NCI-H2081 (cell line): Measurements from ENCODE around the gene UNC5A.

Source experiments
- DNase-seq, 2 experiments: peaks; one replicate each; lab custom pipeline; 2025; lab: John Stamatoyannopoulos, UW

UNC5A gene

DNA sequence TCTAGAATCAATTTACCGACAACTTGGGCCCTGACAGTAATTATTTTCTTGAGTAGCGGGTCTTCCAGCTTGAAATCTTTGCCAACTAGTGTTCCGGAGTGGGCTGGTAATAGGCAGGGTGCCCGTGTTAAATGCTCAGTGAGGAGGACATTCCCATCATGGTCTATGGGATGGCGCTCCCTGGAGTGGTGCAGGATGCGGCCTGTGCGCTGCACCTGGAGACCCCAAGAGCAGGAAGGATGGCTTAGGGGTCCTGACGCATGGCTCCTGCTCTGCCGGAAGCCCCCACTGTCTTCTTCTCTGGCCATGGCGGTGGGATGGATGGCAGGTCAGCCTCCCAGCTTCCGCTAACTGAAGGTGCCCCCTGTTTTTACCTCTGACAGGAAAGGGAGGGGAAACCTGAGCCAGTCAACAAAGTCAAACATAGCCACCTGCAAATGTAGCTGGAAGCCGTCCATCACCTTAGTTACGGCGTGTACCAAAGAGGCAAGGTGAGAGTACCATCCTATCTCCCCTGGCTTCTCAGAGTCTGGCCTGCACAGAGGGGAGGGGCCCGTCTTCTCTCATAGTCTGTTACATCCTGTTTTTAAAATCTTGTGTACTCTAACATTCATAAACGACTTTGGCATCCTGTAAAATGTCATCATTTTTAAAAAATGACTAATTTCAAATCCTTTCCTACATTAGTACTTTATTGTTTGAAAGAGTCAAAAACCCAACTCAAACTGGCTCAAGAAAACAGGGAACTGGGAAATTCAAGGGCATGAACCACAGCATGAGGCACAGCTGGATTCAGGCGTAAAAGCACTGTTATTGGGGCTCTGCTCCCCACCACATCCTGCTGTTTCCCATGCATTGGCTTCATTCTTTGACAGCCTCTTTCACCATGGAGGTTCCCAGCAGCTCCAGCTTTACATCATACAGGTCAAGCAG, 28.5 kb upstream of the UNC5A start:
- DNase-seq = peak in 1 of 2 experiments; percentile 49

DNA sequence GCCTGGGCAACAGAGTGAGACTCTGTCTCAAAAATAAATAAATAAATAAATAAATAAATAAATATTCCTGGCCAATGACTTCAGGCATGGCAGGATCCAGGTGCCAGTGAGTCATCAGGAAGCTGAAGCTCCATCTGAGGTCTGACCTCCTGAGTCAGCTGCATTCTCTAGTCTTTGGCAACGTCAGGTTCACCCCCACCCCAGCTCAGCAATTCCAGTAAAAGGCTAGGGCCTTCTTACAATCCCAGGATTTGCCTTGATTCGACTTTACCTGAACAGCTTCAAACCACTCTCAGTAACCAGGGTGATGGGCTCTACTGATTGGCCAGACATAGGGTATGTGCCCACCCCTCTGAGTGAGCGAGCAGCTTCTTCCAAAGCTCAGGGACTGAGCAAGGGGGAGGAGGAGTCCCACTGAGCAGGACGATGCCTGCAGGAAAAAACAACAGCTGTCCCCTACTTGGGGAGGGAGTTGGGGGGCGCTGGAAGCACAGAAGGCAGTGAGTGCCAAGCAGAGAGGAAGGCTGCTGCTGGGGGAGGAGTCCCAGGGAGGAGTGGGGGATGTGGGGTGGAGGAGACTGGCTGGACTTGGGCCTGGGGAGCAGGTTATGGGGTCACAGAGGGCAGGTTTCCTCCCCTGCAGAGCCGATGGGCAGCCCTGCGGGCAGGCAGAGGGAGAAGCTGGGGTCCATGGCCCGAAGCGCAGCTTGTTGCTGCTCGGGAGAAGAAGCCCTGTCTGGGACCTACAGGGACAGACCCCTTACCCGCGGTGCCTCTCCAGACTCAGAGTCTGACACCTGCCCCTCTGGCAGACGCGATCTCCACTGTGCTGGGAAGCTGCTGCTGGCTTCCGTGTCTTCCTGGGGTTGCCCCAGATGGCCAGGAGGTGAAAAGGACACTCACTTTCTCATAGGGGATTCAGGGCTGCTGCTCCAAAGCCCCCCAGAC, 25.9 kb upstream of the UNC5A start:
- DNase-seq = no peak

DNA sequence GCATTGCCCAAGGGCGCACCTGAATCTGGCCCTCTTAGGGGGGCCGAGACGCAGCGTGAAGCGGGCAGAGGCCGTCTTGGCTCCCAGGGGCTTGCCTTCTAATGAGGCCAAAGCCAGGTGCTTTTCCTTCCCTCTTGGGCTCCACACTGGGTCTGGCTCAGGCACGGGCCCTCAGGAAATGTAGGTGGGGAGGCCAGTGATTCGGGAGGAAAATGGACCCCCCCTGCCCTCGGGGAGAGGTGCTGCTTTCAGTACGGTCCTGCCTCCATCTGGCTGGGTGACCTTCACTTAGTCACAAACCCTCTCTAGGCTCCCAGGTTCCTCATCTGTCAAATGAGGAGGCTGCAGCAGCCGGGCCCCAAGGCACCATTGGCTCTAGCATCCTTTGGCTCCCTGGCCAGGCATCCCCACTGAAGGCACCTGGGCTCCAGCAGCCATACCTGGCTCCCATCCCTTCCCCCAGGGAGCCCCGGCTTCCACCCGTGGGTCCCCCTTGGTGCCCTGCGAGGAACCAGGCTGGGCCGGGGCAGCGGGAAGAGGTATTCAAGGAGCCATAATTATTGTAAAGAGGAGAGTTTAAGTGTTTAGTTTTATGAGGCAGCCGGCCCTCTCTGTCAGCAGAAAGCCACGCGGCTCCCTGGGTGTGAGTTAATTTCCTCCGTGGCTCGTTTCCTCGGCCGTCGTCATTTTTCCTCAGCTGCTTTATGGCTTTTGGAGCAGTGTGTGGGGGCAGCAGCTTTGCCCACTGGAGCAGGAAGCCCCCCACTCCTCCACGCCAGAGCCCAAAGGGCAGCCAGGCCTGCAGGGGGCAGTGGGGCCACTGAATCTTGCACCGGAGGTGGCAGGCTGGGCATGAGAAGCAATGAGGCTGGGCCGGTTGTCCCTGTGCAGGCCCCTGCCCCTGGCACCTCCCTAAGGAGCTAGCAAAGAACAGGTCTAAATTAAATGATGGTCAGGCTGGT, 24.9 kb upstream of the UNC5A start:
- no peak for DNase-seq

DNA sequence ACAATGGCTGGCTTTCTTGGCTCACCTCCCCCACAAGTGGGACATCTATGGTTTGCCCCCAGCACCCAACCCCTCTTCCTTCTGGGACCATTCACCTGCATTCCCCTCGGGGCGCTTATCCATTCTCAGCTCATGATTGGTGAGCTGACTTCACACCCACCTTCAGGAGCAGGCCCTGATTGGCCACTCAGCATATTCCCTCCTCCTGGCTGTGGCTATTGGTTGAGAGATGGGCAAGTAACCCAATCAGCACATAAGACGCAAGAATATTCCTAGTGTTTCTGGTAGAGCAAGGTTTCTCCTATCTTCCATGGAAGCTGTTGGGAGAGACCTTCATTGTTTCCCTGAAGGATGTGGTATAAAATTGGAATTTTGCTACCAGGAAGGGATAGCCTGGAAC, 22.7 kb upstream of the UNC5A start:
- DNase-seq = no peak

DNA sequence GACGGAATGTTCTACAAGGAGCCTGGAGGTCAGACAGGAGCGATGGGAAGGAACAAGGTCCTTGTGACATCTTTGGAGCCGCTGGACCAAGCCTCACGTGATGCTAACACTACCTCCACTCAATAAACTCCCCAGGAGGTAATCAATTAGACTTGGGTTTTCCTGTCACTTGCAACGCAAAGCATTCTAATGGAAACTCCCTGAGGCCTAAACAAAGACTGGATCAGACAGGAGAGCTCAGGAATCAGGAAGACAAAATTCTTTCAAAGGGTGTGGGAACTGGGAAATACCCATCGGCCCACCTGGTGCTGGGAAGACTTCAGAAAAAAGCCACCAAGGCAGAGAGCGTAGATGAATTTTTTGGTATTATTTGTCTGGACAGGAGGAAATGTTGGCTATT, 22.3 kb upstream of the UNC5A start:
- DNase-seq = no peak

DNA sequence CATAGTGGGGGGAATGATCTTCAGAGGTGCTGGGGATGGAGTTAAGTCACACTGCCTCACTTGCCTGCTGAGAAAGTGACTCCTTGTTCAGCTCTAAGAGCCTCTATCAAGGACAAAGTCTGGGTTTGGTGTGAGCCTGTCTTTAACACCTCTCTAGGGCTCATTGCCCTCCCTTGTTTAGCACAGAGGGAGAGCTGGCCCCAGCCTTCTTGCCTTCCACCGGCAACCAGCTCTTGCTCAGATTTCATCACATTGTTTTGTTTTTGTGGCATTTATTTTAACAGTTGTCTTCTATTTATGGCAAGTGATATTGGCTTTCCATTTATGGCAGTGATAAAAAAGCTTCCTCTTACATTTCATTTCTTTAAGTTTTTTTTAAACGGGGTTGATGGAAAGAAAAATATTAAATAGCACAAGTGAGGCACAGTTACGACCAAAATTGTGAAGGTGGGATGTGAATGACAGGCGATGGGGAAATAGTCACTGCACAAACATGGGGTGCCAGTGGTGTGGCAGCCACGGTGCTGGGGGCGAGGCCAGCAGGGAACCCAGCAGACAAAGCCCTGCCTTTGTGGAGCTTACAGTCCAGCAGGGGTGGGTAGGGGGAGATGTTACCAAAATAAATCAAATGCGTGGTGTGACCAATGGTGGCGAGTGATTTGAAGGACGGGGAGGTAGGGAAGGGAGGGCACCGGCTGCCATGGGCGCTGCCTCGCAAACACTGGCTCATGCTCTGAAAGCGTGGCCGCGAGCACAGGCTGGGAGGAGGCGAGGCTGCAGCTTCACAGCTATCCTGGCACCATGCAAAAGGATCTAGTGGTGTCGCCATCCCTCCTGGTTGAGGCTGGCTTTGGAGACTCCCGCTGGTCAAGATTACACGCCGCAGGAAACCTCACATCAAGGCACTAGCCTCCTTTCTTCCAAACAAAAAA, 21.2 kb upstream of the UNC5A start:
- no peak for DNase-seq

DNA sequence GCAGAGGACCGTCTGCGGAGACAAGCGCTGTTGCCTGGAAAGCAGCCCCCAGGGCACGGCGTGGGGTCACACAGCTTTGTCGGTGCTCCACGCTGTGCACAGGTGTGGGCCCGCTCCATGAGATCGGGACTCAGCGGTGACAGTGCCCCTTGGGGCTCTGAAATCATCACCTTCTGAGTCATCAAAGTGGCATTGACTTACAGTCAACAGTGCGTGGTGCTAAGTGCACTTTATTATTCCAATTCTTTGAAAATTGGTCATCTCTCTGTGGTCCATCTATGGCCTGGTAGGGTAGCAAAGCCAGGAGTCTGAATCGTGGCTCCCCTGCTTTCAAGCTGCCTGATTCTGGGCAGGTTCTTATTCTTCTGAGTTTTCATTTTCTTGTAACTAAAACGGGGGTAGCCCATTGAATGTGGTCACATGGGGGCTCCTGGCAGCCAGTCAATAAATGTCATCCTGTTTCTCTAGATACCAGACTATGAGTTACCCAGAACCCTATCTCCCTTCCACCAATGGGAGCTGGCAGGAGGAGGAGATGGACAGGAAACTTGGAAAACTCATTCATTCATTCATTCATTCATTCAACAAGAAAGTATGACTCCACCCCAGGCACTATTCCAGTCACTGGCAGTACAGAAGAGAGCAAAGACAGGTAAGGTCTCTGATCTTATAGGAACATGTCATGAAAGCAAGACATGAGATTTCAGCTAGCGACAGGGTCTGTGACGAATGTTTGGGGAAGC, 20.3 kb upstream of the UNC5A start:
- DNase-seq = no peak

DNA sequence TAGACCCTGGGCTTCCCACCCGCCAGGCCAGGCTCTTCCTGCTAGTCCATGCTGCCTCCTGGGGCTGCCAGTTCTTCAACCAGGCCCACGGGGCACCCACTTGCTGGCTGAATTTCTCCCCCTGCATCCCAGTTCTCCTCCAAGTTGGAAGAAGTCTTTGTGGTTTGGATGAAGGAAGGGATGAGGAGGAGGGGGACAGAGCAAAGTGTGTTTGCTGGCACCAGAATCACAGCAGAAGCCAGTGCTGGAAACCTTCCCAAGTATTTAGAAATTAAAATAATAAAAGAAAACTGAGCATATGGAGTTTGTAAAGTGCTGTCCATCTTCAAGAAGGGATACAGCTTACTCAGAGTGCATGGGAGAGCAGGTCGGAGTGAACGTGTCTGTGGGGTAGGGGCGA, 19.4 kb upstream of the UNC5A start:
- no peak for DNase-seq

DNA sequence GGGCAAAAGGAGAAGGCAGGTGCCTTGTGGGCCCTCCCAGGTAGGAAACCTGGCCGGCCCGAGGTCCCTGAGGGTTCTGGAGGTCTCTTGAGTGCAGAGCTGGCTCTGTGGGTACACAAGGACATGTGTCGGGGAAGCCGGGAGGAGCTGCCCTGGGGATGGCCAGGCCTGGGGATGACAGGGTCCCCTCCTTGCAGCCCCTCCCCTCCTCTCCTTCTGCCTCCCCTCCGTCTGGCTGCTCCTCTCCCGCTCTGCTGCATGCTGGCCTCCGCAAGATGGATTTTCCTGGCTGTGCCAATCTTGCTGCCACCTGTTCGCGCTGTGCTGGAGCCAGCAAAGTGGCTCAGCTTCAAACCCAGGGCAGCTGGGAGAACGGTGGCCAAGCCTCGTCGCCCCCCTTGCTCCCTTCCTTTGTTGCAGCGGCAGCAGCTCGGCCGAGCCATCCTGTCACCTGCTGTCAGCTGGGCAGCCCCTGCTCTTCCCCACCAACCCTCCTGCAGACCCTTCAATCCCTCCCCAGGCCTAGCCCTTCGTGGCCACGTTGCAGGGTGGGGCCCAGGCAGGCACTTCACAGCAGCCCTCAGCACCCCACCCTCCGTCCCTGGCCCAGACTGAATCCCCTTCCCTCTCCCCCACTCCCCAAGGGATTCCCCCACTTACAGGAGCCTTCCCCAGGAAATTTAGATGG, 17.6 kb upstream of the UNC5A start:
- DNase-seq = peak in 1 of 2 experiments; percentile 71

DNA sequence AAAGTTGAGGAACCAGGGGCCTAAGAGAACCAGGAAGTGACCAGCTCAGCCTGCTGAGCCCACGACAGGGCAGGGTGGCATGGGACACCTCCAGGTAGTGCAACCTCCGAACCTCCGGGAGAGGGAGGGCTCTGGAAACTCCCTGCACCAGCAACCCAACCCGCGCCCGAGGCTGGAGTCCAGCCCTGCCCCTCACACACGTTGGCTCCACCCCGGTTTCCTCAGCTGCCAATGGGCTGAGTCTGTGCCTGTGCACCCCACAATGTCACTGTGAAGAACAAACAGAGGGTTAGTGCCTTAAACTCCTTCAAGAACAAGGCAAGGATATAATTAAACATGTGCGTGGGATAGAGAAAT, 17.0 kb upstream of the UNC5A start:
- DNase-seq = no peak

DNA sequence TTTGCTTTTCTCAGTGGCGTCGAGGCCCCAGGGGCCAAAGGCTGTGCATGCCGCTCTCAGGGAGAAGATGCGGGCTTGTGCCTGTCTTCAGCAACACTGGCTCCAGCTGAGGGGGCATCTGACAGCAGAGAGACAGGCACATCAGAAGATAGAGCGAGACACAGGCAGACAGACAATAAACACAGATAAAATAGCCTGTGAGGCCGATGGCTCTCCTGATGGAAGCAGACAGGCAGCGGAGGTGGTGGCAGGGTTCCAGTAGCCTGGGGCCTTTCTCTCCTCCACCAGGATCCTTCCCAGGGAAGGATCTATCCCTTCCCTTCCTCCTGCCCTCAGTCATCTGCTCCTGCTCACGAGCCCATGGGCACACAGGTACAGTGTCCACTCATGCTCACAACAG, 16.6 kb upstream of the UNC5A start:
- DNase-seq = peak in 1 of 2 experiments; percentile 15

DNA sequence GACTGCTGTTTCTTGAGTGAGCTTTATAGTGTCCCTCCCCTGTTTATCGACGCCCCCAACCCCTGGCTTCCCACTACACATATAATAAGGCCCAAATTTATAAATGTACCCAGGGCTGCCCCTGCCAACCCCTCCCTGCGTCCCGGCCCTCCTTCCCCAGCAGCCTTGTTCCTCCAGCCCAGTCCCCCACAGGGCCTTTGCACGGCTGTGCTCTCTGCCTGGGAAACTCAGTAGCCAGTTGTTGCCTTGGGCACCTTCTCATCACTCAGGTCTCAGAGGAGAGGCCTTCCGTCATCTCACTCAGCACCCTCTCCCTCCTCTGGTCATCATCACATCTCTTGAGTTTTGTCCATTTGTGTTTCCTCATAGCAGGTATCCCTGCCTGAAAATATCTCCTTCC, 15.8 kb upstream of the UNC5A start:
- no peak for DNase-seq

DNA sequence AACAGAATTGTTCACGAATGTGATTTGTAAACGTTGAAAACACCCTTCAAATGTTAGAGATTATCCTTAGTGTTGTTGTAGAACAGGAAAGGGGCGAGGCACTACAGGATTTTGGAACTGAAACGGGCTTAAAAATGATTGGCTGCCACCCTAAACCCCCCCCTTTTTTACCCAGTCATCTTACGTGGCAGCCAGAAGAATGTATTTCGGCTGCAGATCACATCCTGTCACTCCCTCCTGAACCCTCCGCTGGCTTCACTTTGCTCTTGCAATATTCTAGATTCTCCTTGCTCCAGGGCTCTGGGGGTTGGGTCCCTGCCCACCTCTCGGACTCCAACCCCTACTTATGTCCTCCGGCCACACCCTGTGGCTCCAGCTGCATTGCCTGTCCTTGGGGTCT, 13.9 kb upstream of the UNC5A start:
- no peak for DNase-seq

DNA sequence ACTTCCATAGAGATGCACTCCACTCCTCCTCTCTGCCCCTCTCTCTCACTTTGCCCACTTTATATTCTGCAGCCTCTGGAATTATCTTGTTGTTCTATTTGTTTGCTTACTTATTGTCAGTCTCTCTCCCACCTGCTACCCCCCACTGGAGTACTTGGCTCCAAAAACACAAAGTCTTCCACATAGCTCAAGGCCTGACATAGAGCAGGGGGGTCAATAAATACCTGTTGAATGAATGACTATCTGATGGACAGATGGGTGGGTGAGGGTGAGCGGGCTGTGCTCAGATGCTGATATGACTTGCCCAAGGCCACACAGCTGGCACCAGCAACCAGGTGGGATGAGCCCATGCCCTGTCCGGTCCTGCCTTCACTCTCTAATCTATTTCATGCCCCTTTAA, 13.4 kb upstream of the UNC5A start:
- no peak for DNase-seq

DNA sequence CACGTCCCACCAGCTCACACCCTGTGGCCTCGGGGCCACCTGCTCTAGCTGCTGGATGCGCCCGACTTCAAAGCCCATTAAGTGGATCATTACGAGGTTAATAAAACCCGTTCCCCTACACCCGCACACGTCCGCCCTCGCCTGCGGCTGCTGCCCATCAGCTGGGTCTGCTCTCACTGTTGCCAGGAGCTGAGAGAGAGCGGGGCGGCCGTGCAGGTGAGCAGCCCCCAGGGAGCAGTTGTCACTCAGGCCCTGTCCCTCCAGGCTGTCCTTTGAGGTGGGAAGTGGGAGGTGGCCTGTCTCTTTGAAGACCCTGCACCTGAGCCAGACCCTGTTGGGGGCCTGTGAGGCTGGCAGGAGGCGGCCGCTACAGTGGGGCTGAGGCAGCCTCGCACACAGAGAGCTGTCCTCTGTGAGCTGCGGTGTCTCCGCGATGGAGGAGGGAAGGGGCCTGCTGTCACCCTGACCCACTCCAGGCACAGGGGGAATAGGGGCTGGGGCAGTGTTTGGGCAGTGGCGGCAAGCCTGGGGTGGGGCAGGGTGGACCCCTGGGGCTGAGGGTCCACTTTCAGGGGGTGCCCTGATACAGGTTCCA, 12.8 kb upstream of the UNC5A start:
- DNase-seq = no peak

DNA sequence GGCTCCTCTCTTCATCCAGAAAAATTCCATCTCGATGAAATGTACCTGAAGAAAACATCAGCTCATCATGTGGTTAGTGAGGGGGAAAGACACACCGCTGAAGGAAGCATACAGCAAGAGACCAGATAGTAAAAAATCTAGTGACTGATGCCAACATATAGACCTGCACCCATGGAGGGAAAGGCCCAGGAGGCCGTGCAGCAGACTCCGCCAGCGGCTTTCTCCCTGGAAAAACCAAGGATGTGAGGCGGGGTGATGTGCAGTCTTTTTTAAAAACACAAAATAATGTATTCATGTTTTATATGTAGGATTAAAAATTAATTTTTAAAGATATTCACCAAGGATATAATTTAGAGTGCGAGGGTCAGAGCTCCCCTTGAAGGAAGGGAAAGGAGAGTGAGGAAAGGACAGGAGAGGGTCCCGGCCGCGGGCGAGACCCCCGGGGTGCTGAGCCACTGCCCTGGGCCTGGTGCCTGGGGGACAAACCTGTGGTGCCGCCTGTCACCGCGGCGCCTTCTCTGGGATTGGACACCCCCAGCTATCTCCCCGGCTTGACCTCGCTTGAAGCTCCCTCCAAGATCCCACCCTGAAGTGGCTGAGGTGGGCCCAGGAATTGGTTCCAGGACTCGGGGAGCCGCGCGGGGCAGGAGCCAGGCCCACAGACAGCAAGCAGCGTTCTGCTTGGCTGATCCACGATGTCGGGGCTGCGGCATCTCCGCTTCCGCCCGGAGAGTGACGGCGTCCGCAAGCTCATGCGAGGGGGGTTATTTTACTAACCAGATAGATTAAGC, 12.1 kb upstream of the UNC5A start:
- DNase-seq = no peak

DNA sequence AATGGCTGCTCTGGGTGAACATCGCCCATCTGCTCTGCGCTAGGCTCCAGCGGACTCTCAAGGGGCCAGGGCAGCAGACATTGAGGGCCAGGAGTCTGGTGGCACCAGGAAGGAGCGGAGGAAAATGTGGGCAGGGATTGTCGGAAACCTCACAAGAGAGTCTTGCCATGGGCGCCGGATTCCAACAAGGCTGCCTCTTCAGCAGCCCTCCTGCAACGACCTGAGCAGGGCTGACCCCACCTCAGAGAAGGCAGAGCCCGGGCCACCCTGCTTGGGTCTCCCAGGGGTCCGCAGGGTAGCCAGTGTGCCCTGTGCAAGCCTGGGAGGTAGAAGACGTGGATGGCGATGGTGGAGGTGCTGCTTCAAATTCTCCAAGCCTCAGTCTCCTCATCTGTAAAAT, 11.4 kb upstream of the UNC5A start:
- no peak for DNase-seq

DNA sequence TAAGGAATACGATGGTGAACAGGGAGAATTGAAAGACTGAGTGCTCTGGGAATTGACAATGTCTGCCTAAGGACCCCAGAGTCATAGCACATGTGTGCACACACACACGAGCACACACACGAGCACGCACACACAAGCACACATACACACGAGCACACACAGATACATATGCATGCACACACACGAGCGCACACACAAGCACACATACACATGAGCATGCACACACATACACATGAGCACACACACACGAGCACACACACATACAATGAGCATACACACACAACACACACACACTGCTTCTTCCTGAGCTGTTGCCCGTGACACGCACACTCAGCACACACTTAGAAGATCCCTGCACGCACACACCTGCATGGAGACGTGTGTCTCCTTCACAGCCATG, 10.9 kb upstream of the UNC5A start:
- DNase-seq = no peak
